Mesangial cell (primary cell): ENCODE measurements around the gene ELMO3. TPM values are rescaled to one million over a fixed set of nuclear protein-coding genes. Genes with fewer than 3 reads are reported as not detected.

ENCODE experiments used
- total RNA-seq: library from RNA; depleted of rRNA; stranded (reverse); fragments of >200 nt; gene quantifications from 2 replicates; pipeline ENCODE4 v1.2.3, GENCODE V29; 2015

ELMO3 gene
- 0.49 and 2.3 TPM in 2 replicates for total RNA-seq

GRCh38 chr16:67199011-67199807 is at the start of gene ELMO3:
Gene ELMO3 (plus strand): TSS chr16:67199131. CDS start chr16:67199327, 196 bp downstream.

GRCh38 chr16:67150833-67151396 is 48.0 kb upstream of the ELMO3 start, which contains the start of gene B3GNT9:
Gene B3GNT9 (minus strand): TSS chr16:67150998. CDS start chr16:67150485, 513 bp downstream.

GRCh38 chr16:67164599-67165061 is 34.3 kb upstream of the ELMO3 start, which contains the start of gene HSF4:
Gene HSF4 (plus strand): TSS chr16:67164745. CDS start chr16:67164812, 67 bp downstream.

GRCh38 chr16:67170168-67170948 is 28.6 kb upstream of the ELMO3 start, which contains the start of gene NOL3:
Gene NOL3 (plus strand): TSS chr16:67170538.

GRCh38 chr16:67183627-67184452 is 15.1 kb upstream of the ELMO3 start, which contains the start of gene MATCAP1:
Gene MATCAP1 (minus strand): TSS chr16:67183963. CDS start chr16:67180610, 3,353 bp downstream.

GRCh38 chr16:67190041-67190440 is 8.9 kb upstream of the ELMO3 start, which contains the start of gene EXOC3L1:
Gene EXOC3L1 (minus strand): TSS chr16:67190136. CDS start chr16:67189676, 460 bp downstream.

GRCh38 chr16:67191995-67192681 is 6.8 kb upstream of the ELMO3 start, which contains the start of gene E2F4:
Gene E2F4 (plus strand): TSS chr16:67192155. CDS start chr16:67192228, 73 bp downstream.

GRCh38 chr16:67226804-67227566 is 28.1 kb downstream of the ELMO3 start, which contains the start of gene TMEM208:
Gene TMEM208 (plus strand): TSS chr16:67227130. CDS start chr16:67227219, 89 bp downstream.

GRCh38 chr16:67247192-67248072 is 48.5 kb downstream of the ELMO3 start, which contains the start of gene FHOD1:
Gene FHOD1 (minus strand): TSS chr16:67247481. CDS start chr16:67247410, 71 bp downstream.

GRCh38 chr16:67248401-67249177 is 49.7 kb downstream of the ELMO3 start, which contains the start of gene SLC9A5:
Gene SLC9A5 (plus strand): TSS chr16:67248979. CDS start chr16:67249015, 36 bp downstream.

Other genes with a start within 250 kb of the ELMO3 start
- under 0.01 and 0.38 TPM in 2 replicates for gene CES3, start 237.9 kb upstream of the ELMO3 start, total RNA-seq
- gene CES4A, start 210.5 kb upstream of the ELMO3 start, total RNA-seq, result 0.98 and 2.4 TPM in 2 replicates
- gene CBFB, start 170.0 kb upstream of the ELMO3 start, total RNA-seq, result 27.5 and 70.4 TPM in 2 replicates
- gene PHAF1, start 89.2 kb upstream of the ELMO3 start, total RNA-seq, result 12.4 and 17.3 TPM in 2 replicates
- gene B3GNT9, start 48.1 kb upstream of the ELMO3 start, total RNA-seq, result 5.7 and 13.3 TPM in 2 replicates
- 14.7 and 21.8 TPM in 2 replicates for gene TRADD, start 39.2 kb upstream of the ELMO3 start, total RNA-seq
- gene FBXL8, start 39.2 kb upstream of the ELMO3 start, total RNA-seq, result 5.7 and 18.8 TPM in 2 replicates
- 0.65 and 10.3 TPM in 2 replicates for gene HSF4, start 34.4 kb upstream of the ELMO3 start, total RNA-seq
- gene NOL3, start 28.6 kb upstream of the ELMO3 start, total RNA-seq, result 27.7 and 30.3 TPM in 2 replicates
- gene MATCAP1, start 15.2 kb upstream of the ELMO3 start, total RNA-seq, result 6.2 and 16.0 TPM in 2 replicates
- 0.13 TPM in 1 of 2 replicates, not detected in the other for gene EXOC3L1, start 9.0 kb upstream of the ELMO3 start, total RNA-seq
- 75.2 and 102 TPM in 2 replicates for gene E2F4, start 7.0 kb upstream of the ELMO3 start, total RNA-seq
- gene TMEM208, start 28.0 kb downstream of the ELMO3 start, total RNA-seq, result 44.3 and 45.6 TPM in 2 replicates
- 22.2 and 29.8 TPM in 2 replicates for gene FHOD1, start 48.4 kb downstream of the ELMO3 start, total RNA-seq
- 0.33 and 0.51 TPM in 2 replicates for gene SLC9A5, start 49.8 kb downstream of the ELMO3 start, total RNA-seq
- gene PLEKHG4, start 80.4 kb downstream of the ELMO3 start, total RNA-seq, result 8.8 and 16.4 TPM in 2 replicates
- 0.16 and 0.38 TPM in 2 replicates for gene KCTD19, start 127.6 kb downstream of the ELMO3 start, total RNA-seq
- 0.16 TPM in 1 of 2 replicates, not detected in the other for gene LRRC36, start 127.7 kb downstream of the ELMO3 start, total RNA-seq
- 2.0 and 2.9 TPM in 2 replicates for gene TPPP3, start 194.4 kb downstream of the ELMO3 start, total RNA-seq
- gene ZDHHC1, start 217.3 kb downstream of the ELMO3 start, total RNA-seq, result 3.6 and 9.6 TPM in 2 replicates
- gene HSD11B2, start 232.0 kb downstream of the ELMO3 start, total RNA-seq, result 0.38 and 0.98 TPM in 2 replicates